ENCODE data around the gene SORL1. TPM values are rescaled to one million over a fixed set of nuclear protein-coding genes. Genes with fewer than 3 reads are reported as not detected.

The SORL1 gene
- total and polyA plus RNA-seq, 2 of the 8 experiments (the other 6 are each of a cell fraction or from before 2014, with no cell fraction given), result 38.1 to 65.5 TPM

DNA sequence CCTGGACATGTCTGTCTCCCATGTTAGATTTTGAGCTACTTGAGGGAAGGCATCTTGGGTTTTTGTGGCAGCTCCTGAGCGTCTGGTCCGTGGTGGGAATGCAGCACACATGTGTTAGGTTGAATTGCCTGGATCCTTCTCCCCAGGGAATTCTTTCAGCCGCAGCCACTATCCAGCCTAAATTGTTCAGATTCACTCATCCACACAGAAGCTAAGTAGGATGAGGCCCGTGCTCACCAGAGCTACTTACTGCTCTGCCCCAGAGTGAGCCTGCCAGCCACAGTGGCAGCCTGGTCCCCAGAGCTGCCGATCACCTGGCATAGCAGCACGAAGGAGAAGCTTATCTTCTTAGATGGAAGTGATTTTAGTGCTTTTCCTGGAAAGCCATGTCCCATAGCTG is 35.1 kb downstream of the SORL1 start (continued):
- TF ChIP-seq CTCF (IDR thresholded peaks at IDR 0.05; ENCODE audit: control extremely low read depth in 1 of 3, insufficient read depth in 1 of 3, low read depth in 1 of 3, low read length in 3 of 3), result no peak
- no peak for TF ChIP-seq CEBPB (IDR thresholded peaks at IDR 0.05; ENCODE audit: low read depth, low read length)
- no peak for TF ChIP-seq KDM1A (IDR thresholded peaks at IDR 0.05; ENCODE audit: borderline replicate concordance, low read length)
- TF ChIP-seq CTBP2 (IDR thresholded peaks at IDR 0.05; ENCODE audit: borderline replicate concordance, insufficient read depth, insufficient read length, low read length), result no peak

Data from H1 (cell line).